SK-N-MC (cell line): Measurements from ENCODE around the gene SERGEF.

ENCODE experiments used
- EZH2 ChIP-seq: fragments of 200-600 bp; sonication (generic); IDR thresholded peaks from one replicate; pipeline ENCODE4 v1.6.1; 2017; ENCODE audit warnings: antibody characterized with exemption
- POLR2AphosphoS5 ChIP-seq: IDR thresholded peaks from 2 replicates; pipeline ENCODE4 v1.6.1; 2012; ENCODE audit warnings: mild to moderate bottlenecking, low read depth, low read length, borderline replicate concordance

DNA sequence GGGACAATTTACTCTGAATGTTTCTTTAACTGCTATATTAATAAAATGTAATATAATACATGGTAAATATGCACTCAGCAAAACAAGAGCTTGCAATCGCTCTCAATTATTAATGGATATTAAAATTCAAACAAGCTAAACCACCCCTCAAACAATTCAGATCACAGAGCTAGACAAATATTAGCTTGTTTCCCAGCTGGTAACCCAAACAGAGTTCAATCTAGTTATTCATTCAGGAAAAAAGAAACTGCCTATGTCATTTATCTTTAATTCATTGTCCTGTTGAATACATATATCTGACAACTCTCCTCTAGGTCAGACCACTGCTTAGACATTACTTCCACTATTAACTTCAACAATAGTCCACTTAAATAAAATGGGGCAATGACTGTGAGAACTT lies 78.7 kb downstream of the SERGEF start:
- TF ChIP-seq POLR2AphosphoS5 (no peak), EZH2 (no peak)
